HG02973 (cell line): ENCODE measurements around the gene PSG4.
"Not testable (repeated sequence)": the region's sequence is repeated elsewhere in the genome, so short reads cannot be mapped to it uniquely, and the experiment has no call there.

Experiments
- ATAC-seq: cut with Tn5 transposase; IDR thresholded peaks from one replicate; pipeline ENCODE4 v1.9.1; 2021; ENCODE audit warnings: moderate library complexity; ENCODE audit not compliant: unreplicated experiment

The PSG4 gene

GRCh38 chr19:43205471-43206105 lies at the start of gene PSG4:
PSG4 (minus strand) TSS chr19:43205638; CDS start chr19:43205536, 102 bp downstream.
- not testable (repeated sequence) for ATAC-seq

GRCh38 chr19:43251428-43251827 lies 46.0 kb upstream of the PSG4 start:
- not testable (repeated sequence) for ATAC-seq

- ATAC-seq, result not testable (repeated sequence)
Observed at GRCh38 chr19:43250296-43250695, 44.9 kb upstream of the PSG4 start.

DNA sequence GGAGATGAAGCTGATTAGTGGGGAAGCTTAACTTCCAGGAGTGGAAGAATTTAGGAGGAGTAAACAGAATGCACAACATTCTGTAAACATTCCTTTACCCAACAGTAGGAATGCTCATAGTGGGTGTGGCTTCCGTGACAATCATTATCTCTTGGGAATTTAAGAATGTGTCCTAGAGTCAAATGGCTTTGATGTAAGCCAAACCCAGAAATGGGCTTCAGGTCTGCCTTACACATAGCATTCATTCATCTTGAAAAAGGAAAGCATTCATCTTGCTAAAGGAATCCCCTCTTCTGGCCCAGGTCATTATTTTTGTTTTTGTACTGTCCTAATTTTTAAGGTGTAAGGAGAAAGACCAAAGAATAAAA lies 43.2 kb upstream of the PSG4 start:
- not testable (repeated sequence) for ATAC-seq

- not testable (repeated sequence) for ATAC-seq
Observed at GRCh38 chr19:43247243-43247880, 41.9 kb upstream of the PSG4 start.

- not testable (repeated sequence) for ATAC-seq
Observed at GRCh38 chr19:43245848-43246247, 40.4 kb upstream of the PSG4 start.

DNA sequence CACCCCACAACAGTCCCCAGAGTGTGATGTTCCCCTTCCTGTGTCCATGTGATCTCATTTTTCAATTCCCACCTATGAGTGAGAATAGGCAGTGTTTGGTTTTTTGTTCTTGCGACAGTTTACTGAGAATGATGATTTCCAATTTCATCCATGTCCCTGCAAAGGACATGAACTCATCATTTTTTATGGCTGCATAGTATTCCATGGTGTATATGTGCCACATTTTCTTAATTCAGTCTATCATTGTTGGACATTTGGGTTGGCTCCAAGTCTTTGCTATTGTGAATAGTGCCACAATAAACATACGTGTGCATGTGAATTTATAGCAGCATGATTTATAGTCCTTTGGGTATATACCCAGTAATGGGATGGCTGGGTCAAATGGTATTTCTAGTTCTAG lies 36.8 kb upstream of the PSG4 start:
- ATAC-seq, result not testable (repeated sequence)

DNA sequence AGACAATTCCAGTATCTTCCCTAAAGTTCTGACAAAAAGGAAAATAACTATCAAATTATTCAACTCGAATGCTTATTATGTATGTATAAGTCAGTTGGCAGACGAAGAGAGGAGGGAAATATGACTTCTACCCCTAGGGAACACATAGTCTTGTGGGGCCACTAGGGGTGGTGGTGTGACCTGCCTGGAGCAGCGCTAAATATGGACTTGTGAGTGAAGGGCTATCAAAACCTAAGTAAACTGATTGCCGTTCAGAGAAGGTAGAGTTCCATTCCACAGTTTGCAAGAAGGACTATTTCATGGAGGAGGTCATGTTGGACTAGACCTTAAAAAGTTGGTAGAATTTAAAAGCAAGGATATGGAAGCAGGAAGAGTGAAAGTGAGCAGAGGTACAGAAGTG lies 32.8 kb upstream of the PSG4 start:
- not testable (repeated sequence) for ATAC-seq

- not testable (repeated sequence) for ATAC-seq
Observed at GRCh38 chr19:43235686-43236085, 30.2 kb upstream of the PSG4 start.

DNA sequence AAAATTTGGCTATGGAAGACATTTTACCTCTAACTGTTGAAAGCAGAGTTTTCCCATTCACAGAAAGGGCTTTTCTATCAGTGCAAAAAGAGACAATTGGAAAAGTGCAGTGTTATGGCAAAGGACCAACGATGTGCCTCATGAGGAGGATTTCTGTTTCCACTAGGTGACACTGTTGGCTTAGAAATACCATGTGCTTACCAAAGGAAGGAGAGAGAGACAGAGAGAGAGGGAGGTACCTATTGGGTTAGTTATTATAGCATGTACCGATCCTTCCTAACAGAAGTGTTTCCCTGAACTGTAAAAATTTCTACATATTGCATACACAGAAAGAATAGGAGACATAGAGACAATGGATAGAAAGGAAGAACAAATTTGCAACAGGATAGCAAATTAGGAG lies 23.9 kb upstream of the PSG4 start:
- ATAC-seq, result no peak

- not testable (repeated sequence) for ATAC-seq
Observed at GRCh38 chr19:43228730-43229129, 23.3 kb upstream of the PSG4 start.

GRCh38 chr19:43226986-43227385 lies 21.5 kb upstream of the PSG4 start:
- not testable (repeated sequence) for ATAC-seq

DNA sequence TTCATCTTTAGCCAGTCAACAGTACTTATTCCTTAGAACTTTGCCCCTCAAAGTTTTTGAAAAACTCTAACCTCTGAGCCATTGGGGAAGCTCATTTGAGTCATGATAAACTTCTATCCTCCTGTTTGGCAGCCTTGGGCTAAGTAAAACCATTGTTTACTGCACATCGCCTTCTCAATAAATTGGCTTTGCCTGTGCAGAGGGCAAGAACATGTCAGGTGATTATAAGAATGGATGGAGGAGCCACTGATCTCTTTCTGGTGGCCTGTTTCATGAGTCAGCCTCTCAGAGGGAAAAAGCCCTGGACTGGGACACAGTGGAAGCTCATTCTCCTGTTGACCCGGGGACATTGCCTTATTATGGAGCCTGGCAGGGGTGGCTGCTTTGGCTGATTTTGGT lies 19.4 kb upstream of the PSG4 start:
- no peak for ATAC-seq

- ATAC-seq, result not testable (repeated sequence)
Observed at GRCh38 chr19:43224201-43224854, 18.9 kb upstream of the PSG4 start.

GRCh38 chr19:43221891-43222290 lies 16.5 kb upstream of the PSG4 start:
- not testable (repeated sequence) for ATAC-seq

DNA sequence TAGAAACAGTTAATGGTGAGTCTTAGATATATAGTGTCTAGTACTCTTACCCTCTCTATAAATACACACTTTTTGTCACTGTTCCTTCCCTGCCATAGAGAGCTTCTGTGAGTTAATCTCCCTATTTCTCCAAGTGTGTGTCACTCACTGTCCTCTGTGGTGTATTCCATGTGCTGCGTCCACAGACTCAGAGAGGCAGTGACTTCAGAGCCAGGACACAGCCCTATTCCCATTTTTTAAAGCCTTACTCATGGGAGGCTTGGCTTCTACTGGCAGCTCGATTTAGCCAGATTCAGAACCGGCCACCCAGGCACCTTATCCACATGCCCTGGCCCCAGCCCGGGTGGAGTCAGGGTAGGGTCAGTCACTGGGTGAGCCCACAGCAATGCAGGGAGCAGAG lies 13.7 kb upstream of the PSG4 start:
- not testable (repeated sequence) for ATAC-seq

GRCh38 chr19:43215881-43216280 lies 10.4 kb upstream of the PSG4 start:
- ATAC-seq, result not testable (repeated sequence)

- ATAC-seq, result no peak
Observed at GRCh38 chr19:43207991-43208390, 2.6 kb upstream of the PSG4 start.

DNA sequence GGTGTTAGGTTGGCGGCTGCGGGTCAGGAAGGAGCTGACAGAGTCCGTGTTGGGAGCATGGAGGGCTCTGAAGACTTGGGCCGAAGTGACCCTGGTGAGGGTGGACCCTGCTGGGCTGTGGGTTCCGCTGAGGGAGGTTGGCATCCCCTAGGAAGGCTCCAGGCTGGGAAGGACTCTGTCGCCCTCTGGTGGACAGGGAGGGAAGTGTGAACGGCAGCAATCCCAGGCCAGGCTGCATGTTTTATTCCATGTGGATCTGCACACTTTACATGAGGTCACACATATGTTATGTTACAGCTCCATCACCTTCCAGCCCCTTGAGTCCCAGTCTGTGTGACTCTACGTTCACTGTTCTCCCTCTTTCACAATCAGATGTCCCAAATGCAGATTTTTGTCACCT lies 1.7 kb upstream of the PSG4 start:
- ATAC-seq, result not testable (repeated sequence)

DNA sequence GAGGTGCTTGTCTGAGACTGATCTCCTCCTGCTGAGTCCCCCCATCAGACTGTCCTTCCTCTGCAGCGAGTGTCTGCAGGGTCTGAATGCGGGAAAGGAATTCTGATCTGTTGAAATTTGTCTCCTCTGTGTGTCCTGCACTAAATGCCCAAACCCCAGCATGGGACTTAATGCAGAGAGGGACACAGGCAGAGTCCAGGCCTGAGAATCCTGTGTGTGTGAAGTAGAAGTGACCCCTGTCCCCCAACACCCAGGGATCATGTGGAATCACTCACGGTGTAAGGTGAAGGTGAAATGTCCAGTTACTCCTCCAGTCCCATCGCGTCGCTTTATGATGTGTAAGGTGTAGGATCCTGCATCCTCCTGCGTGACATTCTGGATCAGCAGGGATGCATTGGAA lies 1.8 kb downstream of the PSG4 start:
- ATAC-seq, result not testable (repeated sequence)

DNA sequence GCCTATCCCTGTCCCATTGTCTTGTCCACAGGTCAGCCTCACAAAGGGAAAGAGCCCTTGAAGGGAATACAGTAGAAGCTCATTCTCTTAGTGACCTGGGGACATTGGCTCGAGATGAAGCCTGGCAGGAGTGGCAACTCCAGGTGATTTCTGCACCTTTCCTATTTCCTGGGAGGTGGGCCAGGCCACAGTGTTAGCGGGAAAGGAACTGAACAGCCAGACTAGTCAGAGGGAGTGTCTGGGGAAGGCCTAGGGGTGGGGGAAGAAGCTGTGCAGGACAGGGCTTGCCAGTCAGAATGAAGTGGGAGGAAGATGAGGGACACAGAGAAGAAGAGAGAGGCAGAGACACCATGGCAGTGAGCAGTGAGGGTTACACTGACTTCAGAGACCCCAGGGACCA lies 3.5 kb downstream of the PSG4 start:
- ATAC-seq, result not testable (repeated sequence)

DNA sequence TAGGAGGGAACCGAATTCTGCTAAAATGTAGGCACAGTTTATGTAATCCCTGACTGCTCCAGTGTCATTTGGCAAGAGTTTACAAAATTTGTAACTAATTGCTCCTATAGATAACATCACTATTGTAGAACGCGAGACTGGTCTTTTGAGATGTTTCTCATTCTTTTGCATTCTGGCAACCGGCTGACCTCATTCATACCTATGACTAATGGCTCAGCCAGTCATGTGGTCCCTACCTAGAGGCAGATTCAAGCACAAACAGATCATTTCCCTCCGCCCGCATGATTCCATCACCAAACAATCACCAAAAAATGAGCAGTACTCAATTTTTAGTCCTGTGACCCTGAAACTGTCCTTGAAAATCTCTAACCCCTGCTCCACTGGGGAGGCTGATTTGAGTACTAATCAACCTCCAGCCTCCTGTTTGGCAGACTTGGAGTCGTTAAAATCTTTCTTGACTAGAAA lies 4.1 kb downstream of the PSG4 start:
- ATAC-seq, result not testable (repeated sequence)
